WI38 (cell line): ENCODE measurements around the gene RPL29.
"Not testable (repeated sequence)": the region's sequence is repeated elsewhere in the genome, so short reads cannot be mapped to it uniquely, and the experiment has no call there.

Source experiments
- H3K4me3 ChIP-seq: 2 replicates; pipeline ENCODE4 v1.5.1; 2011; ENCODE audit warnings: low read depth, mild to moderate bottlenecking, control low read depth, low read length
- TF ChIP-seq, protein P1 (sequence below): IDR thresholded peaks from 2 replicates; pipeline ENCODE4 v1.5.1; 2012; ENCODE audit warnings: low read depth, mild to moderate bottlenecking, control low read depth, low read length

RPL29 gene

DNA sequence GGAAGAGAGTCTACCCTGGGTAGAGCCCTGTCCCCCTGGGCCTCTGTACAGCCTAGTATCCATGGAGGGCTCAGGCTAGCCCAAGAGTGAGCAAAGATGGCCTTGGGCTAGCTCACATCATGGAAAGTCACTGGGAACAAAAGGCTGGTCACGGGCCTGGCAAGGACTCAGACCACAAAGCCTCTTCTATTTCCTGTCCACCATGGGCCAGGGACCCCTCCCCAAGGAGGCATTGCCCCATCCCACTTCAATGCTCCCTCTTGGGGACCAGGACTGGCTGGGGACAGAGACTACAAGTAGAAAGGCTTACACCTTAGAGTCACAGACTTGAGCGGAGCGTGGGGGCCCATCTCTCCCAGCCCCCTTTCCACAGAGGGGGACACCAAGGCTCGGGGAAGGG lies 43.7 kb upstream of the RPL29 start:
- H3K4me3 ChIP-seq = no peak overlapping the region
- TF ChIP-seq, protein P1, sequence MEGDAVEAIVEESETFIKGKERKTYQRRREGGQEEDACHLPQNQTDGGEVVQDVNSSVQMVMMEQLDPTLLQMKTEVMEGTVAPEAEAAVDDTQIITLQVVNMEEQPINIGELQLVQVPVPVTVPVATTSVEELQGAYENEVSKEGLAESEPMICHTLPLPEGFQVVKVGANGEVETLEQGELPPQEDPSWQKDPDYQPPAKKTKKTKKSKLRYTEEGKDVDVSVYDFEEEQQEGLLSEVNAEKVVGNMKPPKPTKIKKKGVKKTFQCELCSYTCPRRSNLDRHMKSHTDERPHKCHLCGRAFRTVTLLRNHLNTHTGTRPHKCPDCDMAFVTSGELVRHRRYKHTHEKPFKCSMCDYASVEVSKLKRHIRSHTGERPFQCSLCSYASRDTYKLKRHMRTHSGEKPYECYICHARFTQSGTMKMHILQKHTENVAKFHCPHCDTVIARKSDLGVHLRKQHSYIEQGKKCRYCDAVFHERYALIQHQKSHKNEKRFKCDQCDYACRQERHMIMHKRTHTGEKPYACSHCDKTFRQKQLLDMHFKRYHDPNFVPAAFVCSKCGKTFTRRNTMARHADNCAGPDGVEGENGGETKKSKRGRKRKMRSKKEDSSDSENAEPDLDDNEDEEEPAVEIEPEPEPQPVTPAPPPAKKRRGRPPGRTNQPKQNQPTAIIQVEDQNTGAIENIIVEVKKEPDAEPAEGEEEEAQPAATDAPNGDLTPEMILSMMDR = no peak

DNA sequence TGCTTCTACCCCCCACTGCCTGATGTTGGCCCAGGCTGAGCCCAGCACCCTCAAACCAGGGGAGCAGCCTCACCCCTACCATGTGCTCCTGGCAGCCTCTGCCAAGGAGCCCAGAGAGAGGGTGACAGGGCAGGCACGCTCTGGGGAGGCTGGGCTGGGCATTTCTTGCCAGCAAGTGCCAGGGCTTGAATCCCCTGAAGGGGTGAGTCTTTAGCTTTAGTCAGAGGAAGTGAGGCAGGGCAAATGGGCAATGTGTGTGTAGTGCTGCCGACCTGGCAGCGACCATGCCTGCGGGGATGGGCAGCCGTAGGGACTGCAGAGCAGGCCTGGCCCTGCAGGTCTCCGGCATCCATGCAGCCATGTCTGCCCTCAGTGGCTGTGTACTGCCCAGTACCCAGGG lies 42.5 kb upstream of the RPL29 start:
- no peak overlapping the region for H3K4me3 ChIP-seq
- TF ChIP-seq, protein P1 = no peak

DNA sequence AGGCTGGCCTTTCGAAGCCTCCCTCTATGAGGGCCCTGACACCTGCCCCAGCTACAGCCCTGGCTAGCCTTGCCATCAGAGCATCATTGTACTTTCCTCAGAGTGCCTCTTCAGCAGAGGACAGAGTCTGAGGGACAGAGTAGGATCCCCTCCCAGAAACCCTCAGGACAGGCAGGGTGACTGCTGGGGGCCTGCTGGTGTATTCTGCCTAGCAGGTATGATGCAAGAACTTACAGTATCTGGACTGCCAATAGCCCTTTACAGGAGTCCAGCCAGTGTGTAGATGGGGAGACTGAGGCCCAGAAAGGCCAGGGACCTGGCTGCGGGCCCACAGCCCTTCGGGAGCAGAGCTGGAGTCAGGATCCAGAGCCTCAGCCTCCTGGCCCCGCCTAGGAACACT lies 41.6 kb upstream of the RPL29 start:
- no peak overlapping the region for H3K4me3 ChIP-seq
- TF ChIP-seq, protein P1 = no peak

GRCh38 chr3:52036829-52037228 lies 41.1 kb upstream of the RPL29 start:
- no peak overlapping the region for H3K4me3 ChIP-seq
- TF ChIP-seq, protein P1 = no peak

DNA sequence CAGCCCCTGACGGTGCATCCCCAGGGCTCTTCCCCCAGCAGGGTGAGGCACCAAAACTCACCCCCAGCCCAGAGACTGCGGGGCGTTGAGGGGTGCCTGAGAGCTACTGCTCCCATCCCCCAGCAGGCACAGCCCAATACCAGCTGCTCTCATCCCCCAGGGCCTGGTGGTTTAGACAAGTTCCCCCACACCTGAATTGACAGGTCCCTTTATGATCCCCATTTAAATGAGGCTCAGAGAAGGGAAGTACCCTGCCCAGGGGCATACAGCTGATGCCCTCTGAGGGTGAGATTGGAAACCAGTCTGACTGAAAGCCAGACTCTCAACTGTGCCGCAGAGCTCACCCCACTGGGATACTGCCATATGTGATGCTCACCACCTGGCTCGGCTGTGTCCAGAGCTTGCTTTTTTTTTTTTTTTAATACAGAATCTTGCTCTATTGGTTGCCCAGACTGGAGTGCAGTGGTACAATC lies 40.6 kb upstream of the RPL29 start:
- H3K4me3 ChIP-seq = no peak overlapping the region
- TF ChIP-seq, protein P1 = no peak

DNA sequence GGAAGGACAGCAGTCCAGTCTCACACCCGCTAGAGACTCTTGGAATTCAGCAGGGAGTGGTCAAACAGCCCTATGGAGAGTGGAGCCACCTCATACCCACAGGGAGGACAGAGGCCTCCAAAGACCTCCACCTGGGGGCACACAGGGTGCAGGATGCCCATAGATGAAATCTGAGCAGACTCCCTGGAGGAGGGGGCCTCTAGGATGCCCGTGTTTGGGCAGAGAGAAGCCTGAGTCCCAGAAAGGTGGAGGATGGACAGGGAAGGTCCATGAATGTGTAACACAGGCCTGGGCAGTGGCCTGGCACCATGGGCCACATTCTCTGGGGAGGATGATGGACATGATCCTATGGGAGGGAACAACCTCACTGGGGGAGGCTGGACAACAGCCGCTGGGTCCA lies 39.0 kb upstream of the RPL29 start:
- TF ChIP-seq, protein P1 = no peak
- H3K4me3 ChIP-seq = no peak overlapping the region

DNA sequence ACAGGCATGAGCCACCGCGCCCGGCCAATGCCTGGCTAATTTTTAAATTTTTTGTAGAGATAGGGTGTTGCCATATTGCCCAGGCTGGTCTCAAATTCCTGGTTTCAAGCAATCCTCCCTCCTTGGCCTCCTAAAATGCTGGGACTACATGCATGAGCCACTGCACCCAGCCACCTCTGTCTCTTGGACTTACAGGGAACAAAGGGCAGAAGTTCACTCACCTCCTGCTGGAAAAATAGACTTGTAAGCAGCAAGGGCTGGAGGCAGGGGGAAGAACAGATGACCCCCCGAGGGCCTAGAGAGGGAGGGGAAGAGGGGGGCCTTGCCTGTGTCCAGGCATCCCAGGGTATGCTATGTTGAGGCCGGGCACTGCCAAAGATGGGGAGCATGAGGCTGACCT lies 38.5 kb upstream of the RPL29 start:
- TF ChIP-seq, protein P1 = no peak
- no peak overlapping the region for H3K4me3 ChIP-seq

GRCh38 chr3:52033748-52034147 lies 38.1 kb upstream of the RPL29 start:
- H3K4me3 ChIP-seq = not testable (repeated sequence)
